GM12878 (cell line): Measurements from ENCODE around the gene LRRC74B.

ENCODE experiments used
- CEBPB ChIP-seq, 2 experiments: fragments of 150-350 bp in 1 of 2; IDR thresholded peaks; 2 replicates each; pipeline ENCODE4 v1.6.1; 2012 to 2014; ENCODE audit warnings: low read depth in 2 of 2, low read length in 2 of 2, borderline replicate concordance in 1 of 2, inconsistent platforms in 1 of 2
- EP300 ChIP-seq, 2 experiments: fragments of 150-350 bp in 1 of 2; IDR thresholded peaks; 2 replicates each; pipeline ENCODE4 v1.6.1; 2011 to 2012; ENCODE audit warnings: low read depth in 2 of 2, low read length in 2 of 2, borderline replicate concordance in 1 of 2, improper control_type of control experiment in 1 of 2, inconsistent platforms in 1 of 2; ENCODE audit not compliant: control insufficient read depth in 1 of 2
- KLF5 ChIP-seq: fragments of 450-650 bp; IDR thresholded peaks from 2 replicates; pipeline ENCODE4 v1.6.1; 2014; ENCODE audit warnings: mild to moderate bottlenecking; ENCODE audit not compliant: partially characterized antibody
- POLR2AphosphoS5 ChIP-seq: IDR thresholded peaks from 2 replicates; pipeline ENCODE4 v1.6.1; 2011; ENCODE audit warnings: mild to moderate bottlenecking, low read length, inconsistent platforms
- TF ChIP-seq, protein P1 (sequence below): fragments of 450-650 bp; IDR thresholded peaks from 2 replicates; pipeline ENCODE4 v1.6.1; 2014; ENCODE audit warnings: mild to moderate bottlenecking

DNA sequence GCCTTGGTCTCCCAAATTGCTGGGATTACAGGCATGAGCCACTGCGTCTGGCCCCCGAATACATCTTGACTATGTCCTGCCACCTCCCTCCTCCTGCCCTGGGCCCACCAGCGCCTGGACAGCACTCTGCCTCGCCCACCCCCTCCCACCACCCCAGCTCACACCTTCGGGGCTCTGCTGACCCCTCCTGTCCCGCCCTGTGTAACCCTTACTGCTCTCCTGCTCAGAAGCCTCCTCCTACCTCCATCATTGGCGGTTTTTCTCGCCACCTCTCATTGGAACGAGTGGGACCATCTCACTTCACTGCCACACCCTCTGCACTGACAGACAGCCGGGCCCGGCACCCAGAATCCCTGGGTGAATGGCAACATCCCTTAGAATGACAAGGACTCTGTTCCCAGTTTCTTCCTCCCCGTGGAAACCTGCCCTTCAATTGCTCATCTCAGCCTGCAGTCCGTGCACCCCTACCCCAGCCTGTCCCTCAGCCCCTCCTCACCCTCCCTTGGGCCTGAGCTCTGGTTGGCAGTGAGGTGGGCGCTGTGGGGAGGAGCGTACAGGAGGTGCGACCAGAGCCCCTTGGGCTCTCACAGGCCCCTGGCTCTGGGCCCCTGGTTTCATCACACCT is 32.2 kb downstream of the LRRC74B start:
- TF ChIP-seq, protein P1, sequence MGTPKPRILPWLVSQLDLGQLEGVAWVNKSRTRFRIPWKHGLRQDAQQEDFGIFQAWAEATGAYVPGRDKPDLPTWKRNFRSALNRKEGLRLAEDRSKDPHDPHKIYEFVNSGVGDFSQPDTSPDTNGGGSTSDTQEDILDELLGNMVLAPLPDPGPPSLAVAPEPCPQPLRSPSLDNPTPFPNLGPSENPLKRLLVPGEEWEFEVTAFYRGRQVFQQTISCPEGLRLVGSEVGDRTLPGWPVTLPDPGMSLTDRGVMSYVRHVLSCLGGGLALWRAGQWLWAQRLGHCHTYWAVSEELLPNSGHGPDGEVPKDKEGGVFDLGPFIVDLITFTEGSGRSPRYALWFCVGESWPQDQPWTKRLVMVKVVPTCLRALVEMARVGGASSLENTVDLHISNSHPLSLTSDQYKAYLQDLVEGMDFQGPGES, result no peak
- TF ChIP-seq KLF5 (no peak), CEBPB (IDR thresholded peaks at IDR 0.05; ENCODE audit: borderline replicate concordance in 1 of 2, low read depth in 2 of 2, low read length in 2 of 2) (no peak), EP300 (IDR thresholded peaks at IDR 0.05; ENCODE audit: borderline replicate concordance in 1 of 2, control insufficient read depth in 1 of 2, low read depth in 2 of 2, low read length in 2 of 2) (no peak), POLR2AphosphoS5 (no peak)
